SH-SY5Y (cell line): ENCODE data around the gene TEAD1.

Source experiments
- GATA2 ChIP-seq: IDR thresholded peaks from 2 replicates; pipeline ENCODE4 v1.6.1; 2011; ENCODE audit warnings: mild to moderate bottlenecking, low read depth, low read length
- GATA3 ChIP-seq: IDR thresholded peaks from 2 replicates; pipeline ENCODE4 v1.6.1; 2011; ENCODE audit warnings: low read depth, mild to moderate bottlenecking, low read length, moderate library complexity

DNA sequence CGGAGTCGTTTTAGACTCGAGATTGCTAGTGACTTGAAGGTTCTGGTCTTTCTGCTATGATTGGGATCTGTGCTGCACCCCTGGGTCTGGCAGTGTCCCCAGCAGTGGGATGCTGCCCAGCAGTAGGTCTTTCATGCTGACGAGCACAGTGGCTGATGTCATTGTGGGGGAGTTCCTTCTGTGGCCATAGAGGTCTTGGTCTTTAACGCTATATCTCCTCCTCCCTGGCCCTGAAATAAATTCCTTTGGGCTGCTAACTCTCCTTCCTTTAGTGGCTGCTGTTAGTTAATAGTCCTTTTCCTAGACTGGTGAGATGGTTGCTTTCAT lies 136.3 kb downstream of the TEAD1 start:
- no peak for TF ChIP-seq GATA2
- TF ChIP-seq GATA3 = no peak
